Gastroesophageal sphincter (tissue), 4 donors: ENCODE results near the gene TCEAL1. TPM values are rescaled to one million over a fixed set of nuclear protein-coding genes. Genes with fewer than 3 reads are reported as not detected.
"Not testable (repeated sequence)": the region's sequence is repeated elsewhere in the genome, so short reads cannot be mapped to it uniquely, and the experiment has no call there.

Experiments used
- ATAC-seq: fragments of 150-250 bp; one replicate; pipeline ENCODE4 v1.9.1; 2016; ENCODE audit warnings: mild to moderate bottlenecking, moderate library complexity
- H3K27ac ChIP-seq, 4 donors: fragments of 200-600 bp; sonication (generic) in 3 of 4; 1 replicate in 3 of 4; 2 replicates in 1 of 4; pipeline ENCODE4 v1.5.1; 2016 to 2019
- H3K27me3 ChIP-seq: fragments of 200-600 bp; sonication (generic); one replicate; pipeline ENCODE4 v1.5.1; 2019
- H3K36me3 ChIP-seq, 2 donors: fragments of 200-600 bp; sonication (generic); one replicate each; pipeline ENCODE4 v1.5.1; 2019; ENCODE audit warnings: control low read depth in 1 of 2
- H3K4me1 ChIP-seq, 3 donors: fragments of 200-600 bp; sonication (generic); 1 replicate in 2 of 3; 2 replicates in 1 of 3; pipeline ENCODE4 v1.5.1; 2016 to 2019; ENCODE audit warnings: control low read depth in 2 of 3
- H3K4me3 ChIP-seq, 2 donors: fragments of 200-600 bp; sonication (generic); one replicate each; pipeline ENCODE4 v1.5.1; 2019; ENCODE audit warnings: mild to moderate bottlenecking in 1 of 2, moderate library complexity in 1 of 2
- H3K9me3 ChIP-seq, 3 donors: fragments of 200-600 bp; sonication (generic); one replicate each; pipeline ENCODE4 v1.5.1; 2017 to 2019; ENCODE audit warnings: control low read depth in 2 of 3
- CTCF ChIP-seq, 4 experiments: fragments of 200-600 bp in 2 of 4; fragments of 450-650 bp in 2 of 4; sonication (generic) in 1 of 4; IDR thresholded peaks; one replicate each; pipeline ENCODE4 v1.5.1; 2017 to 2019; ENCODE audit warnings: antibody characterized with exemption in 4 of 4, mild to moderate bottlenecking in 2 of 4, moderate library complexity in 2 of 4
- EP300 ChIP-seq: sonication (generic); formaldehyde crosslinking; IDR thresholded peaks from one replicate; pipeline ENCODE4 v1.6.1; 2017; ENCODE audit warnings: antibody characterized with exemption, mild to moderate bottlenecking
- POLR2A ChIP-seq, 2 donors: fragments of 450-650 bp; IDR thresholded peaks; one replicate each; pipeline ENCODE4 v1.6.1; 2017; ENCODE audit warnings: antibody characterized with exemption in 2 of 2, mild to moderate bottlenecking in 2 of 2, moderate library complexity in 1 of 2
- POLR2AphosphoS5 ChIP-seq: sonication (generic); formaldehyde crosslinking; IDR thresholded peaks from one replicate; pipeline ENCODE4 v1.6.1; 2017; ENCODE audit warnings: antibody characterized with exemption
- WGBS, 2 donors: methylation state at CpG; one replicate each; pipeline ENCODE4 v1.1.5; 2018; ENCODE audit warnings: low coverage in 1 of 2; 5-methylcytosine and 5-hydroxymethylcytosine counted together
- total RNA-seq, 4 donors: library from RNA; depleted of rRNA; stranded (reverse); fragments of >200 nt; gene quantifications; one replicate each; pipeline ENCODE4 v1.1.0, GENCODE V29; 2016

Gene TCEAL1
- total RNA-seq, 4 donors from 2014 or later = 177 to 424 (median 237) TPM

- WGBS, 2 donors = 100% methylated on average over 1 of the region's 2 CpGs
- no peaks in the 10 kb centered on the region for H3K27me3 ChIP-seq
- TF ChIP-seq POLR2A (IDR thresholded peaks at IDR 0.05) = no peak
- no peak for TF ChIP-seq POLR2AphosphoS5
- TF ChIP-seq CTCF (IDR thresholded peaks at IDR 0.05) = no peak
- no peak for TF ChIP-seq EP300
These were observed 9.0 kb downstream of the TCEAL1 start for GRCh38 chrX:103637604-103638338.

GRCh38 chrX:103638479-103639346 is 9.9 kb downstream of the TCEAL1 start:
- not testable (repeated sequence) for H3K27ac ChIP-seq
- peak; percentile 41 for ATAC-seq

More at GRCh38 chrX:103637604-103638338, 9.0 kb downstream of the TCEAL1 start:
- H3K36me3 ChIP-seq = no peaks in the 10 kb centered on the region
- no peak for ATAC-seq
- H3K27ac ChIP-seq = no peak overlapping the region
- no peaks in the 10 kb centered on the region for H3K9me3 ChIP-seq
- H3K4me3 ChIP-seq = no peak overlapping the region
- no peaks in the 10 kb centered on the region for H3K4me1 ChIP-seq

GRCh38 chrX:103640401-103641155 is 11.8 kb downstream of the TCEAL1 start:
- Histone ChIP-seq H3K27me3 (no peaks in the 10 kb centered on the region), H3K9me3 (no peaks in the 10 kb centered on the region), H3K4me3 (no peak overlapping the region), H3K36me3 (no peaks in the 10 kb centered on the region), H3K4me1 (no peaks in the 10 kb centered on the region), H3K27ac (no peak overlapping the region)
- WGBS, 2 donors = 73 to 93% methylated on average over 2 to 3 of the region's 4 CpGs
- no peak for ATAC-seq
- TF ChIP-seq POLR2A (IDR thresholded peaks at IDR 0.05) = no peak
- TF ChIP-seq POLR2AphosphoS5 = no peak
- TF ChIP-seq EP300 = no peak
- TF ChIP-seq CTCF (IDR thresholded peaks at IDR 0.05) = no peak

More at GRCh38 chrX:103638479-103639346, 9.9 kb downstream of the TCEAL1 start:
- H3K36me3 ChIP-seq, H3K27me3 ChIP-seq, H3K9me3 ChIP-seq, H3K4me1 ChIP-seq: not testable (repeated sequence)
- no CpG with 5 or more reads among the region's 6 CpGs for WGBS, 2 donors
- H3K4me3 ChIP-seq = peak overlapping the region in 1 of 2 donors; percentile 18

- Histone ChIP-seq H3K36me3 (no peaks in the 10 kb centered on the region), H3K27me3 (no peaks in the 10 kb centered on the region), H3K4me3 (no peak overlapping the region), H3K9me3 (no peaks in the 10 kb centered on the region), H3K4me1 (no peaks in the 10 kb centered on the region), H3K27ac (no peak overlapping the region)
- WGBS, 2 donors = 50% methylated on average over 1 of the region's 1 CpG; no CpG with 5 or more reads in 1 of the 2 donors
- no peak for TF ChIP-seq EP300
- no peak for TF ChIP-seq POLR2AphosphoS5
- no peak for TF ChIP-seq CTCF (IDR thresholded peaks at IDR 0.05)
- no peak for TF ChIP-seq POLR2A (IDR thresholded peaks at IDR 0.05)
- no peak for ATAC-seq
These were observed 15.3 kb downstream of the TCEAL1 start for GRCh38 chrX:103644125-103644524.

GRCh38 chrX:103647630-103648029 is 18.9 kb downstream of the TCEAL1 start:
- WGBS, 2 donors = 50 to 86% methylated on average over 1 of the region's 1 CpG
- Histone ChIP-seq H3K27ac (no peak overlapping the region), H3K4me3 (no peak overlapping the region), H3K27me3 (no peaks in the 10 kb centered on the region), H3K36me3 (no peaks in the 10 kb centered on the region), H3K4me1 (no peaks in the 10 kb centered on the region), H3K9me3 (no peaks in the 10 kb centered on the region)
- TF ChIP-seq POLR2AphosphoS5 = no peak
- TF ChIP-seq CTCF (IDR thresholded peaks at IDR 0.05) = no peak
- TF ChIP-seq EP300 = no peak
- TF ChIP-seq POLR2A (IDR thresholded peaks at IDR 0.05) = no peak
- no peak for ATAC-seq
